ENCODE measurements around the gene RPSA.

RPSA gene

GRCh38 chr3:39387411-39387975 lies 19.0 kb upstream of the RPSA start:
- DNase-seq = no peak
- intact Hi-C loops (cut with DNase I) = no loop called here

- no peak for DNase-seq
- intact Hi-C loops (cut with DNase I) = no loop called here
These were observed 18.4 kb upstream of the RPSA start for GRCh38 chr3:39388153-39388552.

GRCh38 chr3:39388741-39389248 lies 17.7 kb upstream of the RPSA start:
- intact Hi-C loops (cut with DNase I) = no loop called here
- no peak for DNase-seq

- DNase-seq = no peak
- intact Hi-C loops (cut with DNase I) = no loop called here
These were observed 16.3 kb upstream of the RPSA start for GRCh38 chr3:39390181-39390580.

- DNase-seq = no peak
- intact Hi-C loops (cut with DNase I) = no loop called here
These were observed 9.8 kb upstream of the RPSA start for GRCh38 chr3:39396690-39397089.

GRCh38 chr3:39398700-39399099 lies 7.8 kb upstream of the RPSA start:
- intact Hi-C loops (cut with DNase I) = no loop called here
- DNase-seq = no peak

GRCh38 chr3:39401983-39402382 lies 4.5 kb upstream of the RPSA start:
- intact Hi-C loops (cut with DNase I) = no loop called here
- no peak for DNase-seq

- no peak for DNase-seq
- intact Hi-C loops (cut with DNase I) = no loop called here
These were observed 1.4 kb upstream of the RPSA start for GRCh38 chr3:39404943-39405686.

- no peak for DNase-seq
- intact Hi-C loops (cut with DNase I) = no loop called here
These were observed 693 bp upstream of the RPSA start for GRCh38 chr3:39405687-39406367.

GRCh38 chr3:39407259-39407629 lies 724 bp downstream of the RPSA start:
- intact Hi-C loops (cut with DNase I) = no loop called here
- DNase-seq = no peak

GRCh38 chr3:39407773-39408492 lies 1.4 kb downstream of the RPSA start:
- intact Hi-C loops (cut with DNase I) = no loop called here
- no peak for DNase-seq

- intact Hi-C loops (cut with DNase I) = no loop called here
- DNase-seq = no peak
These were observed 2.2 kb downstream of the RPSA start for GRCh38 chr3:39408493-39409372.

GRCh38 chr3:39409514-39410136 lies 3.1 kb downstream of the RPSA start:
- intact Hi-C loops (cut with DNase I) = no loop called here
- DNase-seq = no peak

- intact Hi-C loops (cut with DNase I) = no loop called here
- DNase-seq = no peak
These were observed 4.4 kb downstream of the RPSA start for GRCh38 chr3:39410893-39411292.

GRCh38 chr3:39412668-39413260 lies 6.2 kb downstream of the RPSA start:
- intact Hi-C loops (cut with DNase I) = no loop called here

GRCh38 chr3:39413691-39414420 lies 7.3 kb downstream of the RPSA start:
- intact Hi-C loops (cut with DNase I) = no loop called here
- no peak for DNase-seq

More at GRCh38 chr3:39412668-39413260, 6.2 kb downstream of the RPSA start:
- DNase-seq = no peak

- DNase-seq = no peak
- intact Hi-C loops (cut with DNase I) = no loop called here
These were observed 7.9 kb downstream of the RPSA start for GRCh38 chr3:39414421-39414907.

All from head of caudate nucleus (tissue), 42 donors.